Brain microvascular endothelial cell (primary cell): Measurements from ENCODE around the gene NSD1.
A peak's percentile ranks its signal among the peaks of the same experiment; 100 is the strongest.

ENCODE experiments used
- DNase-seq: peaks from one replicate; pipeline ENCODE4 v3.0.0-alpha.2; 2020
- H3K27ac ChIP-seq: fragments of 250-450 bp; sonication (Bioruptor Pico); 2 replicates; pipeline ENCODE4 v1.5.1; 2020; ENCODE audit warnings: mild to moderate bottlenecking, moderate library complexity
- H3K27me3 ChIP-seq: fragments of 250-450 bp; sonication (Bioruptor Pico); replicated peaks from 2 replicates; pipeline ENCODE4 v1.5.1; 2020; ENCODE audit warnings: mild to moderate bottlenecking
- H3K36me3 ChIP-seq: fragments of 250-450 bp; sonication (Bioruptor Pico); replicated peaks from 2 replicates; pipeline ENCODE4 v1.5.1; 2020; ENCODE audit warnings: mild to moderate bottlenecking
- H3K4me3 ChIP-seq: 2 replicates; pipeline ENCODE4 v1.5.1; 2011; ENCODE audit warnings: low read depth, mild to moderate bottlenecking, control low read depth, low read length, moderate library complexity
- CTCF ChIP-seq: IDR thresholded peaks from 2 replicates; pipeline ENCODE4 v1.5.1; 2011; ENCODE audit warnings: low read depth, mild to moderate bottlenecking, moderate library complexity, low read length, control low read depth, inconsistent platforms; ENCODE audit errors: missing control alignments
- in situ Hi-C: cut with HindIII; loops from 2 replicates; pipeline ENCODE4 v1.10.0; 2017; ENCODE audit warnings: low sequenced_read_pairs, low pct_ligation_motif_present

NSD1 gene

GRCh38 chr5:177092178-177093081, 41.1 kb upstream of the NSD1 start:
- in situ Hi-C loops, result no loop called here
- no peak for DNase-seq
- Histone ChIP-seq H3K36me3 (no peaks in the 10 kb centered on the region), H3K4me3 (no peak overlapping the region), H3K27ac (no peak overlapping the region), H3K27me3 (no peaks in the 10 kb centered on the region)
- no peak for TF ChIP-seq CTCF

DNA sequence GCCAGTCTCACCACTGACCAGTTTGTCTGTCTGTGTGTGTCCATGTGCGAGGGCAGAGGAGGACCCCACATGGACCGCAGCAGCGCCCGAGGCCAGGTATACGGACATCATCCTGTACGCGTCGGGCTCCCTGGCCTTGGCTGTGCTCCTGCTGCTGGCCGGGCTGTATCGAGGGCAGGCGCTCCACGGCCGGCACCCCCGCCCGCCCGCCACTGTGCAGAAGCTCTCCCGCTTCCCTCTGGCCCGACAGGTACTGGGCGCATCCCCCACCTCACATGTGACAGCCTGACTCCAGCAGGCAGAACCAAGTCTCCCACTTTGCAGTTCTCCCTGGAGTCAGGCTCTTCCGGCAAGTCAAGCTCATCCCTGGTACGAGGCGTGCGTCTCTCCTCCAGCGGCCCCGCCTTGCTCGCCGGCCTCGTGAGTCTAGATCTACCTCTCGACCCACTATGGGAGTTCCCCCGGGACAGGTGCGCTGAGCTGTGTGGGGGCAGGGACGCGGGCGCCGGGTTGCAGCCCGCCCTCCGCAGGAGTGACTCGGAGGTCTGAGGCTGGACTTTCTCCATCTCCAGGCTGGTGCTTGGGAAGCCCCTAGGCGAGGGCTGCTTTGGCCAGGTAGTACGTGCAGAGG, 40.4 kb upstream of the NSD1 start:
- H3K27me3 ChIP-seq, result no peaks in the 10 kb centered on the region
- in situ Hi-C loops, result no loop called here

GRCh38 chr5:177093803-177094202, 39.8 kb upstream of the NSD1 start:
- no peak for TF ChIP-seq CTCF
- no peaks in the 10 kb centered on the region for H3K27me3 ChIP-seq
- no peak overlapping the region for H3K27ac ChIP-seq
- H3K36me3 ChIP-seq, result no peaks in the 10 kb centered on the region
- H3K4me3 ChIP-seq, result no peak overlapping the region
- in situ Hi-C loops, result no loop called here
- no peak for DNase-seq

More for the DNA sequence above, 40.4 kb upstream of the NSD1 start:
- DNase-seq, result no peak
- no peak for TF ChIP-seq CTCF
- Histone ChIP-seq H3K4me3 (no peak overlapping the region), H3K27ac (no peak overlapping the region), H3K36me3 (no peaks in the 10 kb centered on the region)

DNA sequence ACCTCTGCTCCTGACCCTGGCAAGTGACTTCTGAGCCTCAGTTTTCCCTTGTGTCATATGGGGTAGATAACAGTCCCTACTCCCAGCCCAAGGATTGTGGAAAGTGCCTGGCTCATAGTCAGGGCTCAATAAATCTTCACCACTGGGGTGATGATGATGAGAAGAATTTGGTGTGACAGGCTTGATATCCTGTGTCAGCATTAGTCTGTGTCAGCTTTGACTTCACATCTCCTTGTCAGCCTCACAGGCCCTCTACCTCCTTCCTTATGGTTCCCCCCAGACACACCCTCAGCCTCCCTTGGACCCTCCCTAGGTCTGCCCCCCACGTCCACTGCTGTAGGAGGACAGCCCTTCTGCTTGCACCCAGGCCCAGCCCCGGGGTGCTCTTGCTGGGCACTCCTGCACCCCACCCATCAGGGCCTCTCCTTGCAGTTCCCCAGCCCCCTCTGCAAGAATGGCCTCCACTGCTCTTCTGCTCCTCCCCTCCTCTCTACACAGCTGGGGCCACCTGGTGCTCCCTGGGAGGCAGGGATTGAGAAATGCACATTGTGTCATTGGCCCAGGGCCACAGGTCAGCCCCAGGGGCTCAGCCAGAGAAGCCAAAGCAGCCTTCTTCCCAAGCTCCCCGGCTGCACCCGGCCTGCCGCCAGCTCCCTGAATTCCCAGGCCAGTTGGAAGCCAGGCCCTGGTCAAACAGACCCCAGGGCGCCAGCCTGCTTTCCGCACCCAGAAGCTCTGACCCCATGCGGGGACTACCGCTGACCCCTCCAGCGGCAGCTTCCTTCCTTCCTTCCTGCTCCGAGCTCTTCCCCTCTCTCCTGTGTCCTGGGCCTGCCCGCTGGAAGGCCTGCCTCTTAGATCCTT, 39.1 kb upstream of the NSD1 start:
- Histone ChIP-seq H3K27ac (no peak overlapping the region), H3K27me3 (no peaks in the 10 kb centered on the region), H3K36me3 (no peaks in the 10 kb centered on the region), H3K4me3 (no peak overlapping the region)
- in situ Hi-C loops, result no loop called here
- no peak for TF ChIP-seq CTCF
- peak; percentile 14 for DNase-seq

- Histone ChIP-seq H3K27me3 (no peaks in the 10 kb centered on the region), H3K36me3 (no peaks in the 10 kb centered on the region), H3K4me3 (no peak overlapping the region), H3K27ac (no peak overlapping the region)
- no peak for DNase-seq
- in situ Hi-C loops, result no loop called here
- no peak for TF ChIP-seq CTCF
These were observed 38.4 kb upstream of the NSD1 start for GRCh38 chr5:177095088-177095669.
